CD8-positive, alpha-beta memory T cell (primary cell): ENCODE results near the gene LDLRAD4. TPM values are rescaled to one million over a fixed set of nuclear protein-coding genes. Genes with fewer than 3 reads are reported as not detected.

ENCODE experiments used
- CTCF ChIA-PET: fragments of 350-600 bp; sonication (Branson Sonifier 250); formaldehyde crosslinking; loops from one replicate; lab custom pipeline; 2021; ENCODE audit warnings: antibody characterized with exemption; lab: Charles Lee
- POLR2A ChIA-PET: fragments of 350-600 bp; sonication (Branson Sonifier 250); formaldehyde crosslinking; loops from one replicate; lab custom pipeline; 2021; ENCODE audit warnings: antibody characterized with exemption; lab: Charles Lee
- DNase-seq, 5 donors: peaks; one replicate each; pipeline versions ENCODE4 v3.0.0 to v3.0.0-alpha.2; 2020 to 2022; ENCODE audit warnings: mixed read lengths in 1 of 5
- H3K27ac ChIP-seq: one replicate; pipeline ENCODE4 v1.7.0; 2013; ENCODE audit warnings: low read depth, mild to moderate bottlenecking, low read length, moderate library complexity
- H3K27me3 ChIP-seq: 2 replicates; pipeline ENCODE4 v1.7.0; 2013; ENCODE audit warnings: low read length, mild to moderate bottlenecking; ENCODE audit not compliant: insufficient read depth, poor library complexity, severe bottlenecking
- H3K36me3 ChIP-seq: 2 replicates; pipeline ENCODE4 v1.7.0; 2013; ENCODE audit warnings: mild to moderate bottlenecking, low read length, moderate library complexity; ENCODE audit not compliant: insufficient read depth
- H3K4me1 ChIP-seq: 2 replicates; pipeline ENCODE4 v1.7.0; 2013; ENCODE audit warnings: mild to moderate bottlenecking, low read length, moderate library complexity; ENCODE audit not compliant: insufficient read depth
- H3K4me3 ChIP-seq: 2 replicates; pipeline ENCODE4 v1.7.0; 2013; ENCODE audit warnings: mild to moderate bottlenecking, low read length
- H3K9me3 ChIP-seq: 2 replicates; pipeline ENCODE4 v1.7.0; 2013; ENCODE audit warnings: mild to moderate bottlenecking, low read length
- H3K27ac Mint-ChIP-seq, 8 donors: one replicate each; pipeline ENCODE4 v1.8.0; 2020 to 2021; ENCODE audit warnings: mixed read lengths in 8 of 8, mild to moderate bottlenecking in 6 of 8, inconsistent platforms in 3 of 8, moderate library complexity in 3 of 8
- H3K27me3 Mint-ChIP-seq, 2 donors: one replicate each; pipeline ENCODE4 v1.8.0; 2020 to 2021; ENCODE audit warnings: mixed read lengths in 2 of 2, mild to moderate bottlenecking in 1 of 2, moderate library complexity in 1 of 2
- H3K36me3 Mint-ChIP-seq, 3 donors: one replicate each; pipeline ENCODE4 v1.8.0; 2020 to 2021; ENCODE audit warnings: mixed read lengths in 3 of 3, inconsistent platforms in 1 of 3, mild to moderate bottlenecking in 1 of 3
- H3K4me1 Mint-ChIP-seq, 3 donors: one replicate each; pipeline ENCODE4 v1.8.0; 2020 to 2021; ENCODE audit warnings: mixed read lengths in 3 of 3, inconsistent platforms in 1 of 3, mild to moderate bottlenecking in 1 of 3
- H3K4me3 Mint-ChIP-seq, 7 donors: one replicate each; pipeline ENCODE4 v1.8.0; 2020 to 2021; ENCODE audit warnings: mixed read lengths in 7 of 7, mild to moderate bottlenecking in 6 of 7, moderate library complexity in 4 of 7, inconsistent platforms in 2 of 7
- H3K9me3 Mint-ChIP-seq, 5 donors: one replicate each; pipeline ENCODE4 v1.8.0; 2020 to 2022; ENCODE audit warnings: mixed read lengths in 5 of 5, mild to moderate bottlenecking in 3 of 5, moderate library complexity in 2 of 5, inconsistent platforms in 1 of 5
- polyA plus RNA-seq: library from polyadenylated mRNA; unstranded; fragments of 300-500 nt; fragmentation: Illumina TruSeq; gene quantifications from one replicate; pipeline ENCODE4 v1.2.3, GENCODE V29; 2021
- total RNA-seq, 2 experiments: library from RNA; stranded (reverse); gene quantifications; one replicate each; pipeline ENCODE4 v1.2.3, GENCODE V29; 2021

The LDLRAD4 gene
- total and polyA plus RNA-seq, 3 experiments from 2014 or later: 8.1 to 30.4 (median 27.3) TPM

DNA sequence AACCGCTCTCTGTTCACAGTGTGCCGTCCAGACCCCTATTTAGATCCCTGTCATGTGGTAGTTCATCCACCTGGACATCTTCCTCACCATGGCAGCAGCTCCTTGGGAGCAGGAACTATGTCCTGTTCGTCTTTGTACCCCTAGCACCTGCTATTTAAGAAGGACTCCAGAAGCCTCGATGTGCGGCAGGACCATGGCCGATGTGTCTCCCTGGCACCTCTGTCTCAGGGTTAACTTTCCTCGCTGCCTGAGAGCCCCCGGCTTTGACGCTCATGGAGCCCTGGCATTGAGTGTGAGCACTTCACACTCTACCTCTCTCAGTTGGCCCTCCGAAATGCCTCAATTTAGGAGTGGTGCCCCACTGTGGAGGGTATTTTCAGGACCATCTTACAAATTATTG, 355.8 kb downstream of the LDLRAD4 start:
- Mint-ChIP-seq H3K4me3 (no peak overlapping the region), H3K4me1 (peaks cover 23 to 47% (median 28%) of the 10 kb centered on the region in 3 donors), H3K27me3 (no peaks in the 10 kb centered on the region), H3K9me3 (no peaks in the 10 kb centered on the region), H3K27ac (no peak overlapping the region), H3K36me3 (peaks cover 0 to 6% (median 0%) of the 10 kb centered on the region in 3 donors)
- Histone ChIP-seq H3K9me3 (no peaks in the 10 kb centered on the region), H3K36me3 (no peaks in the 10 kb centered on the region), H3K27ac (no peak overlapping the region), H3K4me1 (peaks cover 12% of the 10 kb centered on the region), H3K4me3 (no peak overlapping the region), H3K27me3 (no peaks in the 10 kb centered on the region)
- CTCF ChIA-PET: no interaction called here
- POLR2A ChIA-PET: no interaction called here
- no peak for DNase-seq

- POLR2A ChIA-PET: no interaction called here
- no peaks in the 10 kb centered on the region for H3K36me3 ChIP-seq
- Mint-ChIP-seq H3K36me3 (peaks cover 0 to 6% (median 0%) of the 10 kb centered on the region in 3 donors), H3K27ac (no peak overlapping the region), H3K4me1 (peaks cover 24 to 50% (median 31%) of the 10 kb centered on the region in 3 donors), H3K27me3 (no peaks in the 10 kb centered on the region), H3K4me3 (no peak overlapping the region), H3K9me3 (no peaks in the 10 kb centered on the region)
- H3K9me3 ChIP-seq: no peaks in the 10 kb centered on the region
- peaks cover 16% of the 10 kb centered on the region for H3K4me1 ChIP-seq
- no peak overlapping the region for H3K4me3 ChIP-seq
- no peak overlapping the region for H3K27ac ChIP-seq
- CTCF ChIA-PET: no interaction called here
- DNase-seq: no peak
- H3K27me3 ChIP-seq: no peaks in the 10 kb centered on the region
These were observed 356.2 kb downstream of the LDLRAD4 start for GRCh38 chr18:13574761-13575160.

GRCh38 chr18:13576598-13576997, 358.0 kb downstream of the LDLRAD4 start:
- Mint-ChIP-seq H3K9me3 (no peaks in the 10 kb centered on the region), H3K27me3 (no peaks in the 10 kb centered on the region), H3K27ac (peak overlapping the region in 1 of 8 donors; percentile 56), H3K4me3 (peak overlapping the region in 4 of 7 donors; percentile 16 to 77 (median 69)), H3K36me3 (peaks cover 0 to 7% (median 0%) of the 10 kb centered on the region in 3 donors), H3K4me1 (peaks cover 27 to 46% (median 35%) of the 10 kb centered on the region in 3 donors)
- Histone ChIP-seq H3K27ac (no peak overlapping the region), H3K4me3 (no peak overlapping the region), H3K36me3 (no peaks in the 10 kb centered on the region), H3K4me1 (peaks cover 20% of the 10 kb centered on the region), H3K9me3 (no peaks in the 10 kb centered on the region), H3K27me3 (no peaks in the 10 kb centered on the region)
- ChIA-PET CTCF (interaction anchor here (0.9 kb wide), 2 partner anchors 10 to 13 kb away, joined by 3 read pairs; no protein-coding TSS in a partner anchor), POLR2A (no interaction called here)
- no peak for DNase-seq

GRCh38 chr18:13577091-13577697, 358.6 kb downstream of the LDLRAD4 start:
- Mint-ChIP-seq H3K36me3 (peaks cover 0 to 7% (median 0%) of the 10 kb centered on the region in 3 donors), H3K9me3 (no peaks in the 10 kb centered on the region), H3K27me3 (no peaks in the 10 kb centered on the region), H3K27ac (peak overlapping the region in 6 of 8 donors; percentile 2 to 80 (median 57)), H3K4me3 (peak overlapping the region in 6 of 7 donors; percentile 45 to 77 (median 66)), H3K4me1 (peaks cover 27 to 46% (median 35%) of the 10 kb centered on the region in 3 donors)
- no peak overlapping the region for H3K27ac ChIP-seq
- ChIA-PET POLR2A (interaction anchor here (1.2 kb wide), 1 partner anchor 37 kb away, joined by 3 read pairs; no protein-coding TSS in a partner anchor), CTCF (interaction anchor here (0.8 to 0.9 kb wide), 2 partner anchors 13 to 20 kb away, joined by 3 read pairs; no protein-coding TSS in a partner anchor)
- H3K4me1 ChIP-seq: peaks cover 20% of the 10 kb centered on the region
- no peak for DNase-seq
- peak overlapping the region; percentile 6 for H3K4me3 ChIP-seq
- H3K27me3 ChIP-seq: no peaks in the 10 kb centered on the region
- H3K9me3 ChIP-seq: no peaks in the 10 kb centered on the region
- no peaks in the 10 kb centered on the region for H3K36me3 ChIP-seq

GRCh38 chr18:13577781-13578180, 359.2 kb downstream of the LDLRAD4 start:
- no peak overlapping the region for H3K27ac ChIP-seq

DNA sequence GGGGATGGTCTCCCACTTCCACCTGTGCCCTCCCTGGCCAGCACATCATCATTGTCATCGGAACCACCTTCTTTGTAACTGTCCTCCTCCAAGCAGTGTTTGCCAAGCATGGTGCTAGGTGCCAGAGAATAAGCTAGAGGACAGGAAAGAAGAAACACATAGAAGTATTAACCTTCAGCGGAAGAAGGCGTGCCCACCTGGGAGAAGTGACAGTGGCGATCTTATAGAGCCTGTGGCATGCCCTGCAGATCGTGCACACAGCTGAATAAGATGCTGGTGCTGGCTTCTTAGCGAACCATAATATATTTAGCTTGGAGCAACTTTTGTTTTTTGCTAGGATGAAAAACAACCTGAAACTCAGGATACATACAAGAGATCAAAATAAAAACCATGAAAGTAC, 359.8 kb downstream of the LDLRAD4 start:
- H3K9me3 ChIP-seq: no peaks in the 10 kb centered on the region
- Mint-ChIP-seq H3K27ac (peak overlapping the region in 2 of 8 donors; percentile 21 to 74), H3K9me3 (no peaks in the 10 kb centered on the region), H3K4me1 (peaks cover 27 to 46% (median 35%) of the 10 kb centered on the region in 3 donors), H3K27me3 (no peaks in the 10 kb centered on the region), H3K4me3 (peak overlapping the region in 6 of 7 donors; percentile 21 to 81 (median 55)), H3K36me3 (peaks cover 0 to 5% (median 0%) of the 10 kb centered on the region in 3 donors)
- H3K4me3 ChIP-seq: no peak overlapping the region
- no peak for DNase-seq
- H3K36me3 ChIP-seq: no peaks in the 10 kb centered on the region
- CTCF ChIA-PET: interaction anchor here (0.7 to 1.7 kb wide), 4 partner anchors 20 to 595 kb away, joined by 3 to 5 read pairs (median 4); no protein-coding TSS in a partner anchor
- peaks cover 20% of the 10 kb centered on the region for H3K4me1 ChIP-seq
- no peaks in the 10 kb centered on the region for H3K27me3 ChIP-seq
- H3K27ac ChIP-seq: no peak overlapping the region
- POLR2A ChIA-PET: interaction anchor here (1.2 kb wide), 1 partner anchor 36 kb away, joined by 3 read pairs; no protein-coding TSS in a partner anchor

More at GRCh38 chr18:13577781-13578180, 359.2 kb downstream of the LDLRAD4 start:
- H3K4me3 ChIP-seq: no peak overlapping the region
- ChIA-PET CTCF (interaction anchor here (0.8 to 1.2 kb wide), 2 partner anchors 19 to 20 kb away, joined by 3 read pairs; no protein-coding TSS in a partner anchor), POLR2A (interaction anchor here (1.2 kb wide), 1 partner anchor 36 kb away, joined by 3 read pairs; no protein-coding TSS in a partner anchor)
- H3K36me3 ChIP-seq: no peaks in the 10 kb centered on the region
- H3K9me3 Mint-ChIP-seq: no peaks in the 10 kb centered on the region
- H3K27ac Mint-ChIP-seq: no peak overlapping the region
- H3K27me3 ChIP-seq: no peaks in the 10 kb centered on the region
- H3K4me3 Mint-ChIP-seq: peak overlapping the region in 6 of 7 donors; percentile 14 to 77 (median 54)
- peaks cover 20% of the 10 kb centered on the region for H3K4me1 ChIP-seq
- H3K27me3 Mint-ChIP-seq: no peaks in the 10 kb centered on the region
- peaks cover 27 to 46% (median 35%) of the 10 kb centered on the region in 3 donors for H3K4me1 Mint-ChIP-seq
- DNase-seq: no peak
- H3K9me3 ChIP-seq: no peaks in the 10 kb centered on the region
- H3K36me3 Mint-ChIP-seq: peaks cover 0 to 5% (median 0%) of the 10 kb centered on the region in 3 donors

GRCh38 chr18:13579874-13580273, 361.3 kb downstream of the LDLRAD4 start:
- H3K36me3 Mint-ChIP-seq: peaks cover 0 to 8% (median 4%) of the 10 kb centered on the region in 3 donors
- DNase-seq: no peak

DNA sequence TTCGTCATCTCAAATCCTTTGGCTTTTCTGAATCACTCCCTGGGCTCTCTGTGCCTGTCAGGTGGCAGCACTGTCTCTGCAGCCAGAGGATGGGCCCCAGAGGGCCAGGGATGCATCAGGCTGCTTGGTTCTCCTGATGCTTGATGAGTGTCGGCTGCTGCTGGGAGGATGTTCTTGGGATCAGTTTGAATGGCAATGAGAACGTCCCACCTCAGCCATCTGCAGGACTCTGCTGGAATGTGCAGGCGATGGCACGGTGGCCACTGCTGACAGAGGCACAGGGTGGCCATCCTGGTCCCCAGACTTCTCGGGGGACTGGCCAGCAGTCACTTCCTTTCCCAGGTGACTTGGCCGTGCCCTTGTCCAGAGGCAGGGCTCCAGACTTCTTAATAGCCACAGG, 361.8 kb downstream of the LDLRAD4 start:
- Histone ChIP-seq H3K9me3 (no peaks in the 10 kb centered on the region), H3K27me3 (no peaks in the 10 kb centered on the region), H3K4me1 (peaks cover 20% of the 10 kb centered on the region), H3K36me3 (no peaks in the 10 kb centered on the region), H3K27ac (no peak overlapping the region), H3K4me3 (no peak overlapping the region)
- peaks cover 27 to 47% (median 37%) of the 10 kb centered on the region in 3 donors for H3K4me1 Mint-ChIP-seq
- H3K9me3 Mint-ChIP-seq: no peaks in the 10 kb centered on the region
- H3K36me3 Mint-ChIP-seq: peaks cover 3 to 10% (median 6%) of the 10 kb centered on the region in 3 donors
- CTCF ChIA-PET: no interaction called here
- POLR2A ChIA-PET: no interaction called here
- no peak overlapping the region for H3K4me3 Mint-ChIP-seq
- H3K27me3 Mint-ChIP-seq: no peaks in the 10 kb centered on the region
- peak overlapping the region in 1 of 8 donors; percentile 31 for H3K27ac Mint-ChIP-seq
- DNase-seq: no peak

More at GRCh38 chr18:13579874-13580273, 361.3 kb downstream of the LDLRAD4 start:
- Mint-ChIP-seq H3K4me1 (peaks cover 27 to 46% (median 35%) of the 10 kb centered on the region in 3 donors), H3K27me3 (no peaks in the 10 kb centered on the region), H3K9me3 (no peaks in the 10 kb centered on the region), H3K27ac (peak overlapping the region in 2 of 8 donors; percentile 31 to 73), H3K4me3 (peak overlapping the region in 2 of 7 donors; percentile 24 to 29)
- Histone ChIP-seq H3K4me1 (peaks cover 20% of the 10 kb centered on the region), H3K36me3 (no peaks in the 10 kb centered on the region), H3K4me3 (no peak overlapping the region), H3K27ac (no peak overlapping the region), H3K9me3 (no peaks in the 10 kb centered on the region), H3K27me3 (no peaks in the 10 kb centered on the region)
- ChIA-PET POLR2A (no interaction called here), CTCF (interaction anchor here (1.7 kb wide), 1 partner anchor 34 kb away, joined by 4 read pairs; no protein-coding TSS in a partner anchor)
